Stimulated activated CD4-positive, alpha-beta T cell treated with anti-CD3 and anti-CD28 coated beads, TNF-alpha, amount 100 ng/mL, for 48 hours (primary cell): ENCODE data around the gene ARVCF.

Source experiments
- DNase-seq, 3 donors: peaks; one replicate each; pipeline ENCODE4 v3.0.0-alpha.2; 2020; ENCODE audit warnings: low read depth in 3 of 3

ARVCF gene

GRCh38 chr22:20016734-20017621, at the start of gene ARVCF:
Gene ARVCF (minus strand): TSS chr22:20016823. CDS start chr22:19990794, 26,029 bp downstream.
- peak; percentile 80 to 86 (median 81) for DNase-seq

GRCh38 chr22:20065896-20066616, 49.4 kb upstream of the ARVCF start:
- DNase-seq: no peak

GRCh38 chr22:20064545-20065262, 48.1 kb upstream of the ARVCF start:
- no peak for DNase-seq

GRCh38 chr22:20064140-20064480, 47.5 kb upstream of the ARVCF start:
- DNase-seq: no peak

- DNase-seq: no peak
These were observed 46.9 kb upstream of the ARVCF start for GRCh38 chr22:20063271-20064139.

GRCh38 chr22:20062766-20063083, 46.1 kb upstream of the ARVCF start:
- DNase-seq: no peak

GRCh38 chr22:20062043-20062765, 45.6 kb upstream of the ARVCF start:
- no peak for DNase-seq

GRCh38 chr22:20061481-20061861, 44.8 kb upstream of the ARVCF start:
- DNase-seq: no peak

- DNase-seq: no peak
These were observed 44.3 kb upstream of the ARVCF start for GRCh38 chr22:20060700-20061480.

- no peak for DNase-seq
These were observed 42.6 kb upstream of the ARVCF start for GRCh38 chr22:20058989-20059770.

- no peak for DNase-seq
These were observed 41.1 kb upstream of the ARVCF start for GRCh38 chr22:20057596-20058268.

GRCh38 chr22:20056696-20057386, 40.2 kb upstream of the ARVCF start:
- DNase-seq: no peak

GRCh38 chr22:20056161-20056560, 39.5 kb upstream of the ARVCF start:
- DNase-seq: no peak

- no peak for DNase-seq
These were observed 39.0 kb upstream of the ARVCF start for GRCh38 chr22:20055654-20056053.

- DNase-seq: no peak
These were observed 38.5 kb upstream of the ARVCF start for GRCh38 chr22:20055144-20055543.

- DNase-seq: no peak
These were observed 37.9 kb upstream of the ARVCF start for GRCh38 chr22:20054485-20054884.

- no peak for DNase-seq
These were observed 37.4 kb upstream of the ARVCF start for GRCh38 chr22:20054034-20054427.

- no peak for DNase-seq
These were observed 36.9 kb upstream of the ARVCF start for GRCh38 chr22:20053407-20054033.
